CD4-positive, alpha-beta T cell (primary cell): ENCODE data around the gene TEKT5. TPM values are rescaled to one million over a fixed set of nuclear protein-coding genes. Genes with fewer than 3 reads are reported as not detected.

ENCODE experiments used
- ATAC-seq: fragments of 200-7000 bp; cut with Tn5 transposase; one replicate; pipeline ENCODE4 v1.10.0; 2022; ENCODE audit warnings: mild to moderate bottlenecking; ENCODE audit not compliant: poor library complexity
- CTCF ChIA-PET: fragments of 350-600 bp; sonication (Branson Sonifier 250); formaldehyde crosslinking; loops from one replicate; lab custom pipeline; 2021; ENCODE audit warnings: antibody characterized with exemption, inconsistent platforms; lab: Charles Lee
- POLR2A ChIA-PET: fragments of 350-600 bp; sonication (Branson Sonifier 250); formaldehyde crosslinking; loops from one replicate; lab custom pipeline; 2021; ENCODE audit warnings: antibody characterized with exemption, inconsistent platforms; lab: Charles Lee
- DNase-seq, 14 experiments: peaks; one replicate each; pipeline ENCODE4 v3.0.0-alpha.2; 2013 to 2020; ENCODE audit warnings: mixed read lengths in 2 of 14
- H3K27ac ChIP-seq, 2 donors: one replicate each; pipeline versions ENCODE4 v1.5.1 to v1.7.0; 2013; ENCODE audit warnings: low read length in 2 of 2, low read depth in 1 of 2, mild to moderate bottlenecking in 1 of 2
- H3K27me3 ChIP-seq, 2 experiments: 1 replicate in 1 of 2; 2 replicates in 1 of 2; pipeline versions ENCODE4 v1.6.1 to v1.7.0; 2013; ENCODE audit warnings: low read length in 2 of 2, control low read depth in 1 of 2, mild to moderate bottlenecking in 1 of 2, moderate library complexity in 1 of 2; ENCODE audit not compliant: insufficient read depth in 2 of 2, control insufficient read depth in 1 of 2
- H3K36me3 ChIP-seq: one replicate; pipeline ENCODE4 v1.6.1; 2013; ENCODE audit warnings: low read length, control low read depth; ENCODE audit not compliant: insufficient read depth
- H3K4me1 ChIP-seq: one replicate; pipeline ENCODE4 v1.6.1; 2013; ENCODE audit warnings: low read length, control low read depth; ENCODE audit not compliant: insufficient read depth
- H3K4me3 ChIP-seq: one replicate; pipeline ENCODE4 v1.5.1; 2013; ENCODE audit warnings: mild to moderate bottlenecking, low read length, moderate library complexity
- H3K9me3 ChIP-seq, 2 experiments: 1 replicate in 1 of 2; 2 replicates in 1 of 2; pipeline versions ENCODE4 v1.6.1 to v1.7.0; 2013; ENCODE audit warnings: low read length in 2 of 2, mild to moderate bottlenecking in 2 of 2, control low read depth in 1 of 2, moderate library complexity in 1 of 2; ENCODE audit not compliant: control insufficient read depth in 1 of 2, insufficient read depth in 1 of 2
- H3K27ac Mint-ChIP-seq: one replicate; pipeline ENCODE4 v1.8.0; 2020; ENCODE audit warnings: mixed read lengths
- H3K27me3 Mint-ChIP-seq: one replicate; pipeline ENCODE4 v1.8.0; 2021; ENCODE audit warnings: mixed read lengths
- H3K36me3 Mint-ChIP-seq: one replicate; pipeline ENCODE4 v1.8.0; 2021; ENCODE audit warnings: low read depth, mixed read lengths
- H3K4me1 Mint-ChIP-seq: one replicate; pipeline ENCODE4 v1.8.0; 2021; ENCODE audit warnings: low read depth, mixed read lengths
- H3K4me3 Mint-ChIP-seq: one replicate; pipeline ENCODE4 v1.8.0; 2020; ENCODE audit warnings: mild to moderate bottlenecking, mixed read lengths
- H3K9me3 Mint-ChIP-seq: one replicate; pipeline ENCODE4 v1.8.0; 2020; ENCODE audit warnings: mixed read lengths
- CTCF ChIP-seq: fragments of 200-600 bp; IDR thresholded peaks from one replicate; pipeline ENCODE4 v1.8.0; 2022; ENCODE audit warnings: antibody characterized with exemption, mild to moderate bottlenecking
- intact Hi-C, 2 experiments: fragments of 100-400 bp; cut with DNase I in 1 of 2; cut with micrococcal nuclease in 1 of 2; formaldehyde crosslinking; loops; one replicate each; pipeline versions ENCODE4 v1.15.1 to v1.9.0; 2023 to 2025; cut with DNase I, micrococcal nuclease
- total RNA-seq, 174 experiments: library from RNA in 2 of 174; stranded (reverse) in 2 of 174; gene quantifications; one replicate each; pipeline ENCODE4 v1.2.3 and lab custom pipeline; 2021 to 2026

The TEKT5 gene
- total RNA-seq, 2 experiments from 2014 or later = not detected

GRCh38 chr16:10688291-10688690 is 6.4 kb downstream of the TEKT5 start:
- POLR2A ChIA-PET = no interaction called here

DNA sequence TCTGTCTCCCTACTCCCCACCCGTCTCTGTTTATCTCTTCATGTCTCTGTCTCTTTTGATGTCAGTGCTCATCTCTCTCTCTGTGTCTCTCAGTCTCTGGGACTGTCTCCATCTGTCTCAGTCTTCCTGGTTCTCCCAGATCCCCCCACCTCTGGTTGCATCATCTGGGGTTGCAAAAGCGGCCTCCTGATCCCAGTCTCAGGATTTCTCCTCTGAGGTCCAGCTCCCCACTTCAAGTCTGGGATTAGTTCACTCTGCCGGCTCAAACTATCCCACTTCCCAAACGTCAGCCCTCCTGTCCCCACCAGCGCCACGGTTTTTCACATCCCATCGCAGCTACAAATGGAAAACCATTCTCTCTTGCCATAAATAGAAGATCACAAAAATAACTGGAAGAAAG is 9.0 kb downstream of the TEKT5 start:
- Histone ChIP-seq H3K27me3 (peaks cover 0 to 7% of the 10 kb centered on the region in 2 experiments), H3K27ac (no peak overlapping the region), H3K4me1 (no peaks in the 10 kb centered on the region), H3K36me3 (no peaks in the 10 kb centered on the region), H3K9me3 (no peaks in the 10 kb centered on the region), H3K4me3 (no peak overlapping the region)
- no peak overlapping the region for H3K27ac Mint-ChIP-seq
- no peak for TF ChIP-seq CTCF
- CTCF ChIA-PET = no interaction called here
- H3K4me1 Mint-ChIP-seq = no peaks in the 10 kb centered on the region
- intact Hi-C loops = no loop called here
- H3K4me3 Mint-ChIP-seq = no peak overlapping the region
- DNase-seq (no peak), ATAC-seq (no peak)
- no peaks in the 10 kb centered on the region for H3K9me3 Mint-ChIP-seq
- no peaks in the 10 kb centered on the region for H3K36me3 Mint-ChIP-seq
- peaks cover 14% of the 10 kb centered on the region for H3K27me3 Mint-ChIP-seq
- POLR2A ChIA-PET = no interaction called here

More at GRCh38 chr16:10688291-10688690, 6.4 kb downstream of the TEKT5 start:
- no peak overlapping the region for H3K4me3 Mint-ChIP-seq
- H3K4me1 ChIP-seq = no peaks in the 10 kb centered on the region
- CTCF ChIA-PET = no interaction called here
- TF ChIP-seq CTCF = no peak
- H3K27ac ChIP-seq = no peak overlapping the region
- DNase-seq (no peak), ATAC-seq (no peak)
- H3K4me3 ChIP-seq = no peak overlapping the region
- no peaks in the 10 kb centered on the region for H3K9me3 ChIP-seq
- H3K27me3 ChIP-seq = peaks cover 0 to 15% of the 10 kb centered on the region in 2 experiments
- H3K27ac Mint-ChIP-seq = no peak overlapping the region
- H3K27me3 Mint-ChIP-seq = peaks cover 28% of the 10 kb centered on the region
- H3K36me3 Mint-ChIP-seq = no peaks in the 10 kb centered on the region
- H3K4me1 Mint-ChIP-seq = no peaks in the 10 kb centered on the region
- H3K36me3 ChIP-seq = no peaks in the 10 kb centered on the region
- intact Hi-C loops = no loop called here
- no peaks in the 10 kb centered on the region for H3K9me3 Mint-ChIP-seq

DNA sequence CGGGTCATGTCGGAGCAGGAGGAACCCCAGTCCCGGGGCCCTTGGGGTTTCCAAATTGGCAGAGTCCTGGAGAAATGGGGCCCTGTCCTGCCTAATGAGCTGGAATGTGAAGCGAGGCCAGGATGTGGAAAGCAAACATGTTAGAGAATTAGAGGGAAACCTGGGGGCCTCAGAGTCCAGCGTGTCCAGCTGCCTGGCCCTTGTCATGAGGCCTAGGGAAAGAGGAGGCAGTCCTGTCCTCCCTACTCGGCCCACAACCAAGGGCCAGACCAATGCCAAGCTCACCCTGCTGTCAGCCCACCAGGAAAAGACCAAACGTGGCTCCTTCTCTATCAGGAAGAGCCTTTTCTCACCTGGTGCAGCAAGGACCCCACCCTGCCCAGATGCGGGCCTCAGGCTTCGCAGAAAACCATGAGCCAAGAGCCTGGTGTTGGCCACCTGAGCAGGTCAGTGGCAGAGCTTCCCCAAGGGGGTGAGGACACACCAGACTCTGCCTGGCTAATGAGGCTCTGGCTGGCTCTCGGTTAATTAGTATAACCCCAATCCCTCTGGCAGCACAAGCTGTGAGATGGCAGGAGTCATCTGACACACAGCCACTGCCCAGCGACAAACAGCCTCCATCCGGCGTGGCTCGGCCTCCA is 10.1 kb downstream of the TEKT5 start:
- no peak for ATAC-seq
- Histone ChIP-seq H3K4me3 (no peak overlapping the region), H3K9me3 (no peaks in the 10 kb centered on the region), H3K27ac (no peak overlapping the region), H3K27me3 (peaks cover 0 to 3% of the 10 kb centered on the region in 2 experiments), H3K4me1 (no peaks in the 10 kb centered on the region), H3K36me3 (no peaks in the 10 kb centered on the region)
- Mint-ChIP-seq H3K27ac (no peak overlapping the region), H3K27me3 (peaks cover 6% of the 10 kb centered on the region), H3K4me1 (no peaks in the 10 kb centered on the region), H3K36me3 (no peaks in the 10 kb centered on the region), H3K4me3 (no peak overlapping the region), H3K9me3 (no peaks in the 10 kb centered on the region)
- no peak for TF ChIP-seq CTCF
- ChIA-PET POLR2A (no interaction called here), CTCF (no interaction called here)
- no peak for DNase-seq
- intact Hi-C loops = no loop called here
